Liver (tissue), 9 donors: ENCODE results near the gene MCM9. TPM values are rescaled to one million over a fixed set of nuclear protein-coding genes. Genes with fewer than 3 reads are reported as not detected.

Source experiments
- DNase-seq: peaks from one replicate; pipeline ENCODE4 v3.0.0-alpha.2; 2017; ENCODE audit warnings: low spot score
- H3K27ac ChIP-seq, 2 donors: one replicate each; pipeline ENCODE4 v1.7.0; 2013; ENCODE audit warnings: inconsistent platforms in 2 of 2, low read length in 2 of 2, control low read depth in 1 of 2, low read depth in 1 of 2, mild to moderate bottlenecking in 1 of 2
- H3K27me3 ChIP-seq, 4 donors: one replicate each; pipeline versions ENCODE4 v1.6.1 to v1.7.0; 2013; ENCODE audit warnings: low read length in 3 of 4, inconsistent platforms in 1 of 4, mild to moderate bottlenecking in 1 of 4, moderate library complexity in 1 of 4; ENCODE audit not compliant: control insufficient read depth in 4 of 4, insufficient read depth in 4 of 4
- H3K36me3 ChIP-seq, 4 donors: one replicate each; pipeline versions ENCODE4 v1.6.1 to v1.7.0; 2013; ENCODE audit warnings: low read length in 3 of 4, mild to moderate bottlenecking in 3 of 4, low read depth in 1 of 4, moderate library complexity in 1 of 4; ENCODE audit not compliant: control insufficient read depth in 4 of 4, insufficient read depth in 3 of 4
- H3K4me1 ChIP-seq, 4 donors: one replicate each; pipeline versions ENCODE4 v1.6.1 to v1.7.0; 2013; ENCODE audit warnings: low read length in 3 of 4, mild to moderate bottlenecking in 3 of 4, moderate library complexity in 1 of 4; ENCODE audit not compliant: control insufficient read depth in 4 of 4, insufficient read depth in 4 of 4
- H3K4me3 ChIP-seq, 3 donors: one replicate each; pipeline versions ENCODE4 v1.6.1 to v1.7.0; 2013; ENCODE audit warnings: low read length in 3 of 3, control low read depth in 1 of 3, low read depth in 1 of 3, mild to moderate bottlenecking in 1 of 3
- H3K9ac ChIP-seq, 2 donors: one replicate each; pipeline ENCODE4 v1.7.0; 2013; ENCODE audit warnings: low read length in 2 of 2, mild to moderate bottlenecking in 2 of 2, moderate library complexity in 2 of 2, control low read depth in 1 of 2, low read depth in 1 of 2
- H3K9me3 ChIP-seq, 4 donors: one replicate each; pipeline versions ENCODE4 v1.6.1 to v1.7.0; 2013; ENCODE audit warnings: low read length in 3 of 4; ENCODE audit not compliant: control insufficient read depth in 4 of 4
- EGR1 ChIP-seq, 2 donors: IDR thresholded peaks; 2 replicates each; pipeline ENCODE4 v1.6.1; 2016 to 2018; ENCODE audit warnings: antibody characterized with exemption in 2 of 2, low read depth in 2 of 2
- FOXA1 ChIP-seq: IDR thresholded peaks from 2 replicates; pipeline ENCODE4 v1.6.1; 2016; ENCODE audit warnings: antibody characterized with exemption
- FOXA2 ChIP-seq: IDR thresholded peaks from 2 replicates; pipeline ENCODE4 v1.6.1; 2016; ENCODE audit warnings: antibody characterized with exemption
- GABPA ChIP-seq, 2 donors: IDR thresholded peaks in 1 of 2; conservative IDR thresholded peaks in 1 of 2; 2 replicates each; pipeline ENCODE4 v1.6.1; 2016; ENCODE audit warnings: antibody characterized with exemption in 2 of 2, mild to moderate bottlenecking in 1 of 2, moderate library complexity in 1 of 2
- HNF4A ChIP-seq, 2 donors: conservative IDR thresholded peaks; 2 replicates each; pipeline ENCODE4 v1.6.1; 2016; ENCODE audit warnings: antibody characterized with exemption in 2 of 2, mild to moderate bottlenecking in 2 of 2
- HNF4G ChIP-seq: IDR thresholded peaks from 2 replicates; pipeline ENCODE4 v1.6.1; 2016; ENCODE audit warnings: antibody characterized with exemption
- JUND ChIP-seq, 2 donors: IDR thresholded peaks; 2 replicates each; pipeline ENCODE4 v1.6.1; 2016; ENCODE audit warnings: antibody characterized with exemption in 2 of 2
- NR2F2 ChIP-seq: IDR thresholded peaks from 2 replicates; pipeline ENCODE4 v1.6.1; 2016; ENCODE audit warnings: antibody characterized with exemption
- RAD21 ChIP-seq, 2 donors: IDR thresholded peaks; 2 replicates each; pipeline ENCODE4 v1.6.1; 2016; ENCODE audit warnings: antibody characterized with exemption in 2 of 2, mild to moderate bottlenecking in 2 of 2
- RXRA ChIP-seq, 2 donors: IDR thresholded peaks; 2 replicates each; pipeline ENCODE4 v1.6.1; 2017 to 2018; ENCODE audit warnings: antibody characterized with exemption in 2 of 2, mild to moderate bottlenecking in 1 of 2
- SP1 ChIP-seq: IDR thresholded peaks from 2 replicates; pipeline ENCODE4 v1.6.1; 2018; ENCODE audit warnings: antibody characterized with exemption, mild to moderate bottlenecking
- TAF1 ChIP-seq: conservative IDR thresholded peaks from 2 replicates; pipeline ENCODE4 v1.6.1; 2016; ENCODE audit warnings: antibody characterized with exemption, mild to moderate bottlenecking
- YY1 ChIP-seq: IDR thresholded peaks from 2 replicates; pipeline ENCODE4 v1.6.1; 2016; ENCODE audit warnings: antibody characterized with exemption, mild to moderate bottlenecking
- WGBS: extraction: QIAGEN DNeasy Blood & Tissue Kit; methylation state at CpG from one replicate; pipeline ENCODE4 v1.1.7; 2013; 5-methylcytosine and 5-hydroxymethylcytosine counted together
- polyA plus RNA-seq, 2 donors: library from polyadenylated mRNA; stranded (reverse) in 1 of 2; unstranded in 1 of 2; fragments of 200-250 nt in 1 of 2; fragments of >200 nt in 1 of 2; fragmentation: Nextera tagmentation in 1 of 2; extraction: Ambion mirVana in 1 of 2; gene quantifications; one replicate each; pipeline versions ENCODE4 v1.2.1 to v1.2.3, GENCODE V29; 2013 to 2015
- total RNA-seq, 2 donors: library from RNA; depleted of rRNA; stranded (reverse); fragments of >200 nt; gene quantifications; one replicate each; pipeline ENCODE4 v1.2.3, GENCODE V29; 2014
- TF ChIP-seq, protein P1 (sequence below): IDR thresholded peaks from 2 replicates; pipeline ENCODE4 v1.6.1; 2016; ENCODE audit warnings: antibody characterized with exemption
- TF ChIP-seq, protein P2 (sequence below): IDR thresholded peaks from 2 replicates; pipeline ENCODE4 v1.6.1; 2016; ENCODE audit warnings: antibody characterized with exemption
- TF ChIP-seq, protein P3 (sequence below): IDR thresholded peaks from 2 replicates; pipeline ENCODE4 v1.6.1; 2016; ENCODE audit warnings: antibody characterized with exemption, mild to moderate bottlenecking
- TF ChIP-seq, protein P4 (sequence below): fragments of 150-350 bp; IDR thresholded peaks from 2 replicates; pipeline ENCODE4 v1.5.1; 2017; ENCODE audit warnings: improper control_type of control experiment, low read depth, low read length; ENCODE audit not compliant: missing input control
- TF ChIP-seq, protein P5 (sequence below): IDR thresholded peaks from 2 replicates; pipeline ENCODE4 v1.6.1; 2016; ENCODE audit warnings: antibody characterized with exemption
- donor health status: healthy.
- donor health status: healthy.
- donor health status: healthy.
- donor health status: healthy.
- donor health status: healthy.

Gene MCM9
- total and polyA plus RNA-seq, 4 donors = 3.6 to 17.4 (median 8.7) TPM

DNA sequence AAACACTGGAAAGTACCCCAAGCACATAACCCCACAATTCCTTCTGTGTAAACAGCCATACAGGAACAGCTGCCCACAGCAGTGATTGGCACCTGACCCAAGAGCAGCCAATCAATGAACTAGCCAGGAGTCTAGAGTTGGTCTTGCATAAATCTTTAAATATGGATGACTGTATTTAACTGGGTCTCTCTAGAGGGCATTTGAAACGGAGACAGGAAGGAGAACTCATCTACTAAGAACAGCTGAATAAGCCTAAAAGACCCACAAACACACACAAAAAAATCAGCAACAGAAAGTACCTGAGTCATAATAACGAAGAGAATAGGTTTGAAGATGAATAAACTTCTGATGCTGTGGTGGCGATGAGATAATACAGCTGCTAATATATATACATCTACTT, 90.0 kb downstream of the MCM9 start:
- WGBS = 90% methylated on average over 3 of the region's 3 CpGs
- no peaks in the 10 kb centered on the region for H3K27me3 ChIP-seq
- no peaks in the 10 kb centered on the region for H3K36me3 ChIP-seq
- no peak for DNase-seq
- no peak overlapping the region for H3K4me3 ChIP-seq
- no peak overlapping the region for H3K9ac ChIP-seq
- no peak overlapping the region for H3K27ac ChIP-seq
- no peak for TF ChIP-seq HNF4G
- TF ChIP-seq, protein P1, sequence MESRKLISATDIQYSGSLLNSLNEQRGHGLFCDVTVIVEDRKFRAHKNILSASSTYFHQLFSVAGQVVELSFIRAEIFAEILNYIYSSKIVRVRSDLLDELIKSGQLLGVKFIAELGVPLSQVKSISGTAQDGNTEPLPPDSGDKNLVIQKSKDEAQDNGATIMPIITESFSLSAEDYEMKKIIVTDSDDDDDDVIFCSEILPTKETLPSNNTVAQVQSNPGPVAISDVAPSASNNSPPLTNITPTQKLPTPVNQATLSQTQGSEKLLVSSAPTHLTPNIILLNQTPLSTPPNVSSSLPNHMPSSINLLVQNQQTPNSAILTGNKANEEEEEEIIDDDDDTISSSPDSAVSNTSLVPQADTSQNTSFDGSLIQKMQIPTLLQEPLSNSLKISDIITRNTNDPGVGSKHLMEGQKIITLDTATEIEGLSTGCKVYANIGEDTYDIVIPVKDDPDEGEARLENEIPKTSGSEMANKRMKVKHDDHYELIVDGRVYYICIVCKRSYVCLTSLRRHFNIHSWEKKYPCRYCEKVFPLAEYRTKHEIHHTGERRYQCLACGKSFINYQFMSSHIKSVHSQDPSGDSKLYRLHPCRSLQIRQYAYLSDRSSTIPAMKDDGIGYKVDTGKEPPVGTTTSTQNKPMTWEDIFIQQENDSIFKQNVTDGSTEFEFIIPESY = no peak
- no peak for TF ChIP-seq HNF4A (conservative IDR thresholded peaks at IDR 0.05)
- TF ChIP-seq RAD21 (IDR thresholded peaks at IDR 0.05) = no peak
- TF ChIP-seq SP1 = no peak
- TF ChIP-seq GABPA (IDR thresholded peaks at IDR 0.05 in 1 of 2, conservative IDR thresholded peaks at IDR 0.05 in 1 of 2) = no peak
- TF ChIP-seq JUND (IDR thresholded peaks at IDR 0.05) = no peak
- TF ChIP-seq FOXA2 = no peak
- H3K9me3 ChIP-seq = no peaks in the 10 kb centered on the region
- H3K4me1 ChIP-seq = no peaks in the 10 kb centered on the region

DNA sequence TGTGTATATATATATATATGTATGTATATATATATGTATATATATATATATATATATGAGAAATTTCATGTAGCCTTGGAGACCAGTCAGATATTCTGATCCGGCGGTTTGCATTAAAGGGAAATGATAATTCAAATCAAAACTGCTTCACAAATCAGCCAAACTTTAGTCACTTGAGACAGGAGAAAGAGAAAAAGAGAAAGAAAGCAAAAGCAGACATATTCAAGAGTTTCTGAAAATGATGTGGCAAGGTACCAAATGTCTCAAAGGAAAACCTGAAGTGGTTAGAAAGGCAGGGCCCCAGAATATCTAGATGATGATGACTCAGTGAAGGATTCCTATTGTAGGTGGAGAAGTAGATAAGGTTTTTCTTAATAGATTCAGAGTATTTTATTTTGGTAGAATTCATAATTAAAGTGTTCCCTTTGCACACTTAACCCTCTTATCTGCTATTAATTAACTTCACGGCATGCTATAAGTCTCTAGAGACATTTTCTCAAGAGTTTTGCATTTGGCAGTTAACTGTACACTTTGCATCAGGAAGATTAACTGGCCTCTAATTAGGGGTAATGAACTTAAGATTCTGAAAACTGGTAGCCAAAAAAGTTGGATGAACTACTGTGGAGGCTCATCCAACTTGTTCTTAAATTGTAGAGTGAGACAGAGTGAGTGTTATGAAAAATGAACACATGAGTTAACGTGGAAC, 91.1 kb downstream of the MCM9 start:
- no peaks in the 10 kb centered on the region for H3K9me3 ChIP-seq
- no peak for DNase-seq
- no peak overlapping the region for H3K27ac ChIP-seq
- no peak overlapping the region for H3K4me3 ChIP-seq
- H3K36me3 ChIP-seq = no peaks in the 10 kb centered on the region
- no peaks in the 10 kb centered on the region for H3K27me3 ChIP-seq
- whole genome bisulfite sequencing = 93% methylated on average over 4 of the region's 4 CpGs
- H3K9ac ChIP-seq = no peak overlapping the region
- TF ChIP-seq, protein P2, sequence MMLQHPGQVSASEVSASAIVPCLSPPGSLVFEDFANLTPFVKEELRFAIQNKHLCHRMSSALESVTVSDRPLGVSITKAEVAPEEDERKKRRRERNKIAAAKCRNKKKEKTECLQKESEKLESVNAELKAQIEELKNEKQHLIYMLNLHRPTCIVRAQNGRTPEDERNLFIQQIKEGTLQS = no peak
- no peak for TF ChIP-seq RAD21 (IDR thresholded peaks at IDR 0.05)
- no peak for TF ChIP-seq RXRA (IDR thresholded peaks at IDR 0.05)
- no peak for TF ChIP-seq GABPA (IDR thresholded peaks at IDR 0.05 in 1 of 2, conservative IDR thresholded peaks at IDR 0.05 in 1 of 2)
- TF ChIP-seq JUND (IDR thresholded peaks at IDR 0.05) = no peak
- no peak for TF ChIP-seq EGR1 (IDR thresholded peaks at IDR 0.05; ENCODE audit: low read depth in 2 of 2)
- TF ChIP-seq TAF1 = no peak
- no peak for TF ChIP-seq HNF4A (conservative IDR thresholded peaks at IDR 0.05)
- TF ChIP-seq, protein P3, sequence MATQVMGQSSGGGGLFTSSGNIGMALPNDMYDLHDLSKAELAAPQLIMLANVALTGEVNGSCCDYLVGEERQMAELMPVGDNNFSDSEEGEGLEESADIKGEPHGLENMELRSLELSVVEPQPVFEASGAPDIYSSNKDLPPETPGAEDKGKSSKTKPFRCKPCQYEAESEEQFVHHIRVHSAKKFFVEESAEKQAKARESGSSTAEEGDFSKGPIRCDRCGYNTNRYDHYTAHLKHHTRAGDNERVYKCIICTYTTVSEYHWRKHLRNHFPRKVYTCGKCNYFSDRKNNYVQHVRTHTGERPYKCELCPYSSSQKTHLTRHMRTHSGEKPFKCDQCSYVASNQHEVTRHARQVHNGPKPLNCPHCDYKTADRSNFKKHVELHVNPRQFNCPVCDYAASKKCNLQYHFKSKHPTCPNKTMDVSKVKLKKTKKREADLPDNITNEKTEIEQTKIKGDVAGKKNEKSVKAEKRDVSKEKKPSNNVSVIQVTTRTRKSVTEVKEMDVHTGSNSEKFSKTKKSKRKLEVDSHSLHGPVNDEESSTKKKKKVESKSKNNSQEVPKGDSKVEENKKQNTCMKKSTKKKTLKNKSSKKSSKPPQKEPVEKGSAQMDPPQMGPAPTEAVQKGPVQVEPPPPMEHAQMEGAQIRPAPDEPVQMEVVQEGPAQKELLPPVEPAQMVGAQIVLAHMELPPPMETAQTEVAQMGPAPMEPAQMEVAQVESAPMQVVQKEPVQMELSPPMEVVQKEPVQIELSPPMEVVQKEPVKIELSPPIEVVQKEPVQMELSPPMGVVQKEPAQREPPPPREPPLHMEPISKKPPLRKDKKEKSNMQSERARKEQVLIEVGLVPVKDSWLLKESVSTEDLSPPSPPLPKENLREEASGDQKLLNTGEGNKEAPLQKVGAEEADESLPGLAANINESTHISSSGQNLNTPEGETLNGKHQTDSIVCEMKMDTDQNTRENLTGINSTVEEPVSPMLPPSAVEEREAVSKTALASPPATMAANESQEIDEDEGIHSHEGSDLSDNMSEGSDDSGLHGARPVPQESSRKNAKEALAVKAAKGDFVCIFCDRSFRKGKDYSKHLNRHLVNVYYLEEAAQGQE = no peak
- TF ChIP-seq, protein P1 = no peak
- TF ChIP-seq YY1 = no peak
- TF ChIP-seq, protein P4, sequence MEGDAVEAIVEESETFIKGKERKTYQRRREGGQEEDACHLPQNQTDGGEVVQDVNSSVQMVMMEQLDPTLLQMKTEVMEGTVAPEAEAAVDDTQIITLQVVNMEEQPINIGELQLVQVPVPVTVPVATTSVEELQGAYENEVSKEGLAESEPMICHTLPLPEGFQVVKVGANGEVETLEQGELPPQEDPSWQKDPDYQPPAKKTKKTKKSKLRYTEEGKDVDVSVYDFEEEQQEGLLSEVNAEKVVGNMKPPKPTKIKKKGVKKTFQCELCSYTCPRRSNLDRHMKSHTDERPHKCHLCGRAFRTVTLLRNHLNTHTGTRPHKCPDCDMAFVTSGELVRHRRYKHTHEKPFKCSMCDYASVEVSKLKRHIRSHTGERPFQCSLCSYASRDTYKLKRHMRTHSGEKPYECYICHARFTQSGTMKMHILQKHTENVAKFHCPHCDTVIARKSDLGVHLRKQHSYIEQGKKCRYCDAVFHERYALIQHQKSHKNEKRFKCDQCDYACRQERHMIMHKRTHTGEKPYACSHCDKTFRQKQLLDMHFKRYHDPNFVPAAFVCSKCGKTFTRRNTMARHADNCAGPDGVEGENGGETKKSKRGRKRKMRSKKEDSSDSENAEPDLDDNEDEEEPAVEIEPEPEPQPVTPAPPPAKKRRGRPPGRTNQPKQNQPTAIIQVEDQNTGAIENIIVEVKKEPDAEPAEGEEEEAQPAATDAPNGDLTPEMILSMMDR = no peak
- TF ChIP-seq FOXA1 = no peak
- no peak for TF ChIP-seq SP1
- no peak for TF ChIP-seq FOXA2
- TF ChIP-seq HNF4G = no peak
- TF ChIP-seq, protein P5, sequence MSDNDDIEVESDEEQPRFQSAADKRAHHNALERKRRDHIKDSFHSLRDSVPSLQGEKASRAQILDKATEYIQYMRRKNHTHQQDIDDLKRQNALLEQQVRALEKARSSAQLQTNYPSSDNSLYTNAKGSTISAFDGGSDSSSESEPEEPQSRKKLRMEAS = no peak
- no peak for TF ChIP-seq NR2F2
- no peaks in the 10 kb centered on the region for H3K4me1 ChIP-seq
